Measurements from ENCODE around the gene NCK1. TPM values are rescaled to one million over a fixed set of nuclear protein-coding genes. Genes with fewer than 3 reads are reported as not detected.

NCK1 gene
- total RNA-seq, 2 experiments from 2014 or later, result 24.9 to 38.1 TPM

- Histone ChIP-seq H3K79me2 (ENCODE audit: insufficient read depth, low read depth, low read length) (peaks cover 100% of the 10 kb centered on the region), H3K4me2 (ENCODE audit: low read length) (no peak overlapping the region), H3K4me1 (ENCODE audit: insufficient read depth, low read length, poor library complexity, severe bottlenecking) (peaks cover 47% of the 10 kb centered on the region), H4K20me1 (ENCODE audit: insufficient read depth, low read length) (peaks cover 11% of the 10 kb centered on the region; the same call in 1 of the 2 replicates), H3K36me3 (ENCODE audit: insufficient read depth, low read length) (peaks cover 60% of the 10 kb centered on the region), H3K4me3 (ENCODE audit: low read depth, low read length, poor library complexity, severe bottlenecking) (no peak overlapping the region), H3K27ac (ENCODE audit: low read depth, low read length, poor library complexity, severe bottlenecking) (no peak overlapping the region), H3K9me3 (ENCODE audit: low read length) (peaks cover 47% of the 10 kb centered on the region), H2AFZ (ENCODE audit: low read length) (no peak overlapping the region), H3K9me2 (ENCODE audit: insufficient read depth, low read length) (no peaks in the 10 kb centered on the region)
- DNase-seq (ENCODE audit: low spot score), result no peak
- intact Hi-C loops (cut with micrococcal nuclease; ENCODE audit: unreplicated experiment), result no loop called here
- BruUV-seq (replicated peaks), result no TSS peak
- CTCF ChIA-PET (ENCODE audit: unreplicated experiment), result no interaction called here
- TF ChIP-seq EZH2phosphoT487 (IDR thresholded peaks at IDR 0.05; ENCODE audit: borderline replicate concordance, low read depth, low read length) (no peak), CTCF (conservative IDR thresholded peaks at IDR 0.05; ENCODE audit: low read length) (no peak)
- POLR2A ChIA-PET, result interaction anchor here (0.6 to 1.6 kb wide), 2 partner anchors 9 to 88 kb away, joined by 4 read pairs; no protein-coding TSS in a partner anchor
These were observed 44.7 kb downstream of the NCK1 start for GRCh38 chr3:136906725-136907124.

GRCh38 chr3:136908297-136908696, 46.3 kb downstream of the NCK1 start:
- POLR2A ChIA-PET, result interaction anchor here (0.6 to 3.0 kb wide), 5 partner anchors 15 to 515 kb away, joined by 3 to 14 read pairs (median 5); partner anchors contain the start of gene NCK1
- no peak overlapping the region for H3K27ac ChIP-seq (ENCODE audit: low read depth, low read length, poor library complexity, severe bottlenecking)
- peaks cover 100% of the 10 kb centered on the region for H3K79me2 ChIP-seq (ENCODE audit: insufficient read depth, low read depth, low read length)
- no peak overlapping the region for H3K4me3 ChIP-seq (ENCODE audit: low read depth, low read length, poor library complexity, severe bottlenecking)
- TF ChIP-seq CTCF (conservative IDR thresholded peaks at IDR 0.05; ENCODE audit: low read length) (no peak), EZH2phosphoT487 (IDR thresholded peaks at IDR 0.05; ENCODE audit: borderline replicate concordance, low read depth, low read length) (no peak)
- CTCF ChIA-PET (ENCODE audit: unreplicated experiment), result no interaction called here
- peaks cover 41% of the 10 kb centered on the region for H3K4me1 ChIP-seq (ENCODE audit: insufficient read depth, low read length, poor library complexity, severe bottlenecking)
- intact Hi-C loops (cut with micrococcal nuclease; ENCODE audit: unreplicated experiment), result no loop called here
- H3K9me2 ChIP-seq (ENCODE audit: insufficient read depth, low read length), result no peaks in the 10 kb centered on the region
- peaks cover 66% of the 10 kb centered on the region for H3K36me3 ChIP-seq (ENCODE audit: insufficient read depth, low read length)
- no peak overlapping the region for H2AFZ ChIP-seq (ENCODE audit: low read length)
- BruUV-seq (replicated peaks), result TSS peak; percentile 10
- H3K4me2 ChIP-seq (ENCODE audit: low read length), result peak overlapping the region; percentile 57
- H3K9me3 ChIP-seq (ENCODE audit: low read length), result peaks cover 36% of the 10 kb centered on the region
- DNase-seq (ENCODE audit: low spot score), result no peak
- H4K20me1 ChIP-seq (ENCODE audit: insufficient read depth, low read length), result peaks cover 11% of the 10 kb centered on the region; the same call in 1 of the 2 replicates

GRCh38 chr3:136909187-136909586, 47.2 kb downstream of the NCK1 start:
- H3K79me2 ChIP-seq (ENCODE audit: insufficient read depth, low read depth, low read length), result peaks cover 99% of the 10 kb centered on the region
- CTCF ChIA-PET (ENCODE audit: unreplicated experiment), result no interaction called here
- POLR2A ChIA-PET, result interaction anchor here (0.6 to 3.0 kb wide), 10 partner anchors 9 to 319 kb away, joined by 3 to 14 read pairs (median 3); partner anchors contain the start of gene NCK1
- peak overlapping the region; percentile 25 for H3K27ac ChIP-seq (ENCODE audit: low read depth, low read length, poor library complexity, severe bottlenecking)
- H3K9me2 ChIP-seq (ENCODE audit: insufficient read depth, low read length), result no peaks in the 10 kb centered on the region
- intact Hi-C loops (cut with micrococcal nuclease; ENCODE audit: unreplicated experiment), result no loop called here
- H4K20me1 ChIP-seq (ENCODE audit: insufficient read depth, low read length), result peaks cover 11% of the 10 kb centered on the region; the same call in 1 of the 2 replicates
- DNase-seq (ENCODE audit: low spot score), result no peak
- H3K9me3 ChIP-seq (ENCODE audit: low read length), result peaks cover 28% of the 10 kb centered on the region; the same call in 1 of the 2 replicates
- H3K4me1 ChIP-seq (ENCODE audit: insufficient read depth, low read length, poor library complexity, severe bottlenecking), result peaks cover 41% of the 10 kb centered on the region
- peaks cover 66% of the 10 kb centered on the region for H3K36me3 ChIP-seq (ENCODE audit: insufficient read depth, low read length)
- TF ChIP-seq EZH2phosphoT487 (IDR thresholded peaks at IDR 0.05; ENCODE audit: borderline replicate concordance, low read depth, low read length) (no peak), CTCF (conservative IDR thresholded peaks at IDR 0.05; ENCODE audit: low read length) (no peak)
- H2AFZ ChIP-seq (ENCODE audit: low read length), result no peak overlapping the region
- no peak overlapping the region for H3K4me3 ChIP-seq (ENCODE audit: low read depth, low read length, poor library complexity, severe bottlenecking)
- BruUV-seq (replicated peaks), result no TSS peak
- H3K4me2 ChIP-seq (ENCODE audit: low read length), result peak overlapping the region; percentile 57

Measured in OCI-LY7 (cell line).